Mesenchymal stem cell (in vitro differentiated cells and primary cell): ENCODE results near the gene DSCAM.

Experiments
- DNase-seq: peaks from one replicate; pipeline ENCODE4 v3.0.0-alpha.2; 2013
- H2AFZ ChIP-seq: one replicate; pipeline ENCODE4 v1.6.1; 2013; ENCODE audit warnings: low read depth, mild to moderate bottlenecking, control low read depth, inconsistent platforms, low read length, moderate library complexity
- H2AK5ac ChIP-seq: 2 replicates; pipeline ENCODE4 v1.6.1; 2013; ENCODE audit warnings: low read length, moderate library complexity, mild to moderate bottlenecking, inconsistent platforms; ENCODE audit not compliant: severe bottlenecking
- H2BK120ac ChIP-seq: one replicate; pipeline ENCODE4 v1.6.1; 2013; ENCODE audit warnings: low read depth, mild to moderate bottlenecking, inconsistent platforms, low read length, moderate library complexity
- H2BK12ac ChIP-seq, 2 experiments: one replicate each; pipeline ENCODE4 v1.6.1; 2013; ENCODE audit warnings: inconsistent platforms in 2 of 2, low read length in 2 of 2, mild to moderate bottlenecking in 2 of 2, moderate library complexity in 2 of 2, control low read depth in 1 of 2
- H2BK15ac ChIP-seq: one replicate; pipeline ENCODE4 v1.6.1; 2013; ENCODE audit warnings: mild to moderate bottlenecking, low read depth, inconsistent platforms; ENCODE audit not compliant: poor library complexity, severe bottlenecking
- H2BK5ac ChIP-seq: 2 replicates; pipeline ENCODE4 v1.6.1; 2013; ENCODE audit warnings: low read depth, mild to moderate bottlenecking, low read length, control low read depth, inconsistent platforms; ENCODE audit not compliant: poor library complexity, severe bottlenecking
- H3K14ac ChIP-seq, 2 experiments: one replicate each; pipeline ENCODE4 v1.6.1; 2013; ENCODE audit warnings: inconsistent platforms in 2 of 2, low read length in 2 of 2, control low read depth in 1 of 2, mild to moderate bottlenecking in 1 of 2, moderate library complexity in 1 of 2
- H3K18ac ChIP-seq, 2 experiments: one replicate each; pipeline ENCODE4 v1.6.1; 2013; ENCODE audit warnings: inconsistent platforms in 2 of 2, low read length in 2 of 2, control low read depth in 1 of 2, low read depth in 1 of 2, mild to moderate bottlenecking in 1 of 2
- H3K23ac ChIP-seq, 2 experiments: one replicate each; pipeline ENCODE4 v1.6.1; 2013; ENCODE audit warnings: inconsistent platforms in 2 of 2, low read length in 2 of 2, mild to moderate bottlenecking in 2 of 2, moderate library complexity in 2 of 2, control low read depth in 1 of 2
- H3K27ac ChIP-seq: 2 replicates; pipeline ENCODE4 v1.5.1; 2013; ENCODE audit warnings: mild to moderate bottlenecking, moderate library complexity, low read length, control low read depth, inconsistent platforms; ENCODE audit not compliant: poor library complexity, severe bottlenecking
- H3K27me3 ChIP-seq, 2 experiments: 2 replicates each; pipeline versions ENCODE4 v1.6.1 to v1.7.0; 2013; ENCODE audit warnings: low read length in 2 of 2, mild to moderate bottlenecking in 2 of 2, moderate library complexity in 2 of 2, control low read depth in 1 of 2, inconsistent platforms in 1 of 2; ENCODE audit not compliant: control insufficient read depth in 1 of 2, insufficient read depth in 1 of 2
- H3K36me3 ChIP-seq, 2 experiments: 2 replicates each; pipeline versions ENCODE4 v1.6.1 to v1.7.0; 2013; ENCODE audit warnings: low read length in 2 of 2, control low read depth in 1 of 2, inconsistent platforms in 1 of 2, low read depth in 1 of 2, mild to moderate bottlenecking in 1 of 2; ENCODE audit not compliant: insufficient read depth in 2 of 2, control insufficient read depth in 1 of 2
- H3K4ac ChIP-seq, 2 experiments: one replicate each; pipeline ENCODE4 v1.6.1; 2013; ENCODE audit warnings: inconsistent platforms in 2 of 2, low read length in 2 of 2, mild to moderate bottlenecking in 2 of 2, moderate library complexity in 2 of 2, control low read depth in 1 of 2, low read depth in 1 of 2
- H3K4me1 ChIP-seq: 2 replicates; pipeline ENCODE4 v1.6.1; 2013; ENCODE audit warnings: low read depth, low read length, control low read depth; ENCODE audit not compliant: control insufficient read depth, insufficient read depth
- H3K4me2 ChIP-seq: 2 replicates; pipeline ENCODE4 v1.6.1; 2013; ENCODE audit warnings: low read length, mild to moderate bottlenecking, inconsistent platforms; ENCODE audit not compliant: poor library complexity, severe bottlenecking
- H3K4me3 ChIP-seq, 2 experiments: 2 replicates each; pipeline versions ENCODE4 v1.5.1 to v1.7.0; 2013; ENCODE audit warnings: low read length in 2 of 2, mild to moderate bottlenecking in 2 of 2, control low read depth in 1 of 2, low read depth in 1 of 2; ENCODE audit not compliant: insufficient read depth in 1 of 2
- H3K79me1 ChIP-seq: replicated peaks from 2 replicates; pipeline ENCODE4 v1.6.1; 2013; ENCODE audit warnings: mild to moderate bottlenecking, control low read depth, low read length, inconsistent platforms; ENCODE audit not compliant: poor library complexity, severe bottlenecking
- H3K9ac ChIP-seq: 2 replicates; pipeline ENCODE4 v1.7.0; 2013; ENCODE audit warnings: mild to moderate bottlenecking, low read length, moderate library complexity
- H3K9me3 ChIP-seq: 2 replicates; pipeline ENCODE4 v1.7.0; 2013; ENCODE audit warnings: mild to moderate bottlenecking, low read length; ENCODE audit not compliant: control insufficient read depth
- H4K8ac ChIP-seq: one replicate; pipeline ENCODE4 v1.6.1; 2013; ENCODE audit warnings: inconsistent platforms, mild to moderate bottlenecking, low read length, moderate library complexity
- H4K91ac ChIP-seq: one replicate; pipeline ENCODE4 v1.6.1; 2013; ENCODE audit warnings: mild to moderate bottlenecking, low read length, inconsistent platforms
- WGBS: methylation state at CpG from one replicate; pipeline ENCODE4 v1.1.7; 2013; ENCODE audit warnings: mixed read lengths; 5-methylcytosine and 5-hydroxymethylcytosine counted together

Gene DSCAM

DNA sequence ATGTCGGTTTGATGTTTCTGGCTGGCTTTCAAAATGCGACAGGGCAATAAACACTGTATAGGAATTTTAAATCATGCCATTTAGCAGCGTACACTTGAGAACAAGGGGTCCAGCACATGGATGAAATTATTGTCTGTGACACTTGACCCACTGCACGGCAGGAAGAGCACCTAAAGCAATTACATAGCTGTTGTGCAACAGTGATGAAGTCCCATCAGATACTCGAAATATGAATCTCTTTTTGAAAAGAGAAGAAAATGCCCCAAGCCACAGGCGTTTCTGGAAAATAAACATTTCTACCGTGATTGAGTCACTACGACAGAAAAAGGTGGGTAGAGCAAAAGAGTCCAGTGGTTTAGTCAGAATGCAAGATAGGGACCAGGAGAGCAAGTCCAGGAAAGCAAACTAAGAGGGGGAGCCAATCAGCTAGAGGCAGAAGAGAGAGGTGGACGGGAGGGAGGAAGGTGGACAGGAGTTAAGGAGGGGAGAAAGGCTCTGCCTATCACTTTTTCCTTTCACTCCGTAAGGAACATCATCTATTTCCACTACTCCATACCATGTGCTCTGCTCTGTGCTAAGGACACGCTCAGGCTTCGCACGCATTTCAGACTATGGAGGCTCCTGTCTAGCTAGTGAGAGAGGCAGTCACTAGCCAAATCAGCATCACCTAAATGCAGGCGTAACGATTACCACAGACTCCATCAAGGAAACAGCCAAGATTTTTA is 6.4 kb downstream of the DSCAM start:
- Histone ChIP-seq H3K36me3 (no peaks in the 10 kb centered on the region), H2BK120ac (no peak overlapping the region), H2BK15ac (no peak overlapping the region), H2BK12ac (no peak overlapping the region), H2BK5ac (no peak overlapping the region), H2AFZ (no peak overlapping the region), H3K23ac (no peak overlapping the region), H3K27ac (no peak overlapping the region), H3K18ac (no peak overlapping the region), H3K14ac (no peak overlapping the region), H3K4ac (no peak overlapping the region), H3K4me3 (no peak overlapping the region), H3K79me1 (no peaks in the 10 kb centered on the region), H4K91ac (no peak overlapping the region), H4K8ac (no peak overlapping the region), H2AK5ac (no peak overlapping the region), H3K4me1 (peaks cover 3% of the 10 kb centered on the region), H3K9ac (no peak overlapping the region), H3K27me3 (peaks cover 14 to 15% of the 10 kb centered on the region in 2 experiments), H3K4me2 (no peak overlapping the region), H3K9me3 (no peaks in the 10 kb centered on the region)
- WGBS, result 75% methylated on average over 11 of the region's 15 CpGs
- no peak for DNase-seq

DNA sequence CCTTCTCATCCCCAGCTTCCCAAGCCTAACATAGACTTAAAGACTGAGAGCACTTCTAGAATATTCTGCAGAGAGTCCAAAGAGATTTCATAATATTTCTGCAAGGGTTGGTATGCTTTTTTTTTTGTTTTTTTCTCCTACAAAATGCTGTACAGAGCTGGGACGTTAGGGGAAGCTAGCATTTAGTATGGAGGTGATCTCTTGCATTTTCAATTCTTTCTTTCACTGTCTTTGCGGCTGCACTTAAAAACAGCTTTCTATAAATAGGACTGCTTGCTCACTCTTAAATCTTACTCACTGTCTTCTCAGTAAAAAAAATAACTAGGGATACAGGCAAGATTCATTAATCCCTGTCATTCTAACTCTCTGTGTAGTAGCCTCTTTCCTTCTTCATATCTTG is 7.4 kb downstream of the DSCAM start:
- Histone ChIP-seq H2AFZ (no peak overlapping the region), H2BK5ac (no peak overlapping the region), H3K36me3 (no peaks in the 10 kb centered on the region), H3K4ac (no peak overlapping the region), H3K4me3 (no peak overlapping the region), H3K18ac (no peak overlapping the region), H3K27me3 (peaks cover 14 to 15% of the 10 kb centered on the region in 2 experiments), H2BK120ac (no peak overlapping the region), H3K79me1 (no peaks in the 10 kb centered on the region), H3K4me2 (no peak overlapping the region), H3K23ac (no peak overlapping the region), H4K91ac (no peak overlapping the region), H3K4me1 (peaks cover 3% of the 10 kb centered on the region), H2BK15ac (no peak overlapping the region), H2AK5ac (no peak overlapping the region), H3K9ac (no peak overlapping the region), H3K27ac (no peak overlapping the region), H2BK12ac (no peak overlapping the region), H3K9me3 (no peaks in the 10 kb centered on the region), H3K14ac (no peak overlapping the region), H4K8ac (no peak overlapping the region)
- no peak for DNase-seq
- WGBS, result 66% methylated on average over 2 of the region's 2 CpGs

DNA sequence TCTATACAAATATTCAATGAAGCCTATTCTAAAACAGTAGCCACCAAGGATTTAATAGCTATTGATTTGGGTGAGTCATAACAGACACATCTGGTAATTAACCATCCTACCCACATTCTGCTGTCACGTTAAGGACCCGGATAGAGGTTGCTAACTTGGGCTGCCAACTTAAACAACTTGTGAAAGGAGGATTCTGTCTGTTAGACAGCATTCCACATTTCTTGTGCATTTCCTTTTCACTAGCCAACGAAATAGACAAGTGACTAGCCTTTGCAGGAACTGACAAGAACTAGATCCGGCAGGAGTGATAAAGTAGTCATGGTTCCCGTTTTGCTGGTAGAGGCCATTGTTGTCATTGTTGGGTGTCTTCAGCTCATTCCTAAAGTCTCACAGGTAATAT is 9.5 kb downstream of the DSCAM start:
- Histone ChIP-seq H2AFZ (no peak overlapping the region), H2AK5ac (no peak overlapping the region), H4K8ac (no peak overlapping the region), H3K4me3 (no peak overlapping the region), H2BK15ac (no peak overlapping the region), H3K9me3 (no peaks in the 10 kb centered on the region), H3K4me2 (no peak overlapping the region), H3K18ac (no peak overlapping the region), H3K23ac (no peak overlapping the region), H3K36me3 (no peaks in the 10 kb centered on the region), H3K9ac (no peak overlapping the region), H2BK5ac (no peak overlapping the region), H2BK12ac (no peak overlapping the region), H3K4me1 (peaks cover 3% of the 10 kb centered on the region), H3K4ac (no peak overlapping the region), H3K27ac (no peak overlapping the region), H3K14ac (no peak overlapping the region), H3K79me1 (no peaks in the 10 kb centered on the region), H3K27me3 (peaks cover 13 to 15% of the 10 kb centered on the region in 2 experiments), H2BK120ac (no peak overlapping the region), H4K91ac (no peak overlapping the region)
- DNase-seq, result no peak
- 69% methylated on average over 5 of the region's 5 CpGs for WGBS

DNA sequence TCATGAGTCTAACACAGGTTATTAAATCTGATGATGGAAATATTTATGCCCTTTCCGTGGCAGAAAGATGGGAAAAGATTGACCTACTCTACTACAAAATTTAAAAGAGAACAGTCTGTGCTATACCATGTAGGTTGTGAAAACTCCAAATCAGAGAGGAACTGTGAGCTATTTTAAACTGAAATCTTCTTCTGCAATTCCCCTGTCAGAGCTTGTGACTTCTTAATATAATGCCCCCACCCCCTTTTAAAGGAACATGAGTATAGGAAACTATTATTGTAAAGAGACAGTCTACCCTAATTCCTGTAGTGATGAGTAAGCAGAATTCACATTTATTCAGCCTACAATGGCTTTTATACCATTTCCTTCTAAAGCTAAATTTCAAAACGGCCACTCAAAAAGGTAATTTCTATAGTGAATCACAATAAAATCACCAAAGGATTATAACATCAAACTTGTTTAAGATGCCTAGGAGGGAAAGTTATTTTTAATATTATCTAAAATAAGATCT is 11.7 kb downstream of the DSCAM start:
- Histone ChIP-seq H2BK120ac (no peak overlapping the region), H3K9ac (no peak overlapping the region), H3K4me3 (no peak overlapping the region), H4K8ac (no peak overlapping the region), H2AK5ac (no peak overlapping the region), H2AFZ (no peak overlapping the region), H3K4ac (no peak overlapping the region), H3K18ac (no peak overlapping the region), H2BK15ac (no peak overlapping the region), H3K4me1 (no peaks in the 10 kb centered on the region), H4K91ac (no peak overlapping the region), H2BK12ac (no peak overlapping the region), H3K23ac (no peak overlapping the region), H3K14ac (no peak overlapping the region), H3K36me3 (no peaks in the 10 kb centered on the region), H3K9me3 (no peaks in the 10 kb centered on the region), H3K4me2 (no peak overlapping the region), H3K27me3 (no peaks in the 10 kb centered on the region), H2BK5ac (no peak overlapping the region), H3K79me1 (no peaks in the 10 kb centered on the region), H3K27ac (no peak overlapping the region)
- no peak for DNase-seq
- WGBS, result no CpG with 5 or more reads among the region's 2 CpGs
